Kidney epithelial cell (primary cell): ENCODE data around the gene LONP2. TPM values are rescaled to one million over a fixed set of nuclear protein-coding genes. Genes with fewer than 3 reads are reported as not detected.

Experiments used
- DNase-seq: peaks from one replicate; pipeline ENCODE4 v3.0.0-alpha.2; 2010; ENCODE audit warnings: low read depth
- H3K27me3 ChIP-seq: 2 replicates; pipeline ENCODE4 v1.6.0; 2011; ENCODE audit warnings: low read length; ENCODE audit not compliant: control insufficient read depth, insufficient read depth
- H3K36me3 ChIP-seq: 2 replicates; pipeline ENCODE4 v1.5.1; 2011; ENCODE audit warnings: low read length; ENCODE audit not compliant: control insufficient read depth, insufficient read depth
- H3K4me3 ChIP-seq: 2 replicates; pipeline ENCODE4 v1.5.1; 2011; ENCODE audit warnings: low read depth, mild to moderate bottlenecking, control low read depth, low read length
- CTCF ChIP-seq: IDR thresholded peaks from 2 replicates; pipeline ENCODE4 v1.5.1; 2011; ENCODE audit warnings: mild to moderate bottlenecking, moderate library complexity, low read length, control low read depth, inconsistent platforms; ENCODE audit not compliant: insufficient read depth, poor library complexity, severe bottlenecking
- total RNA-seq: library from RNA; depleted of rRNA; stranded (reverse); fragments of >200 nt; gene quantifications from 2 replicates; pipeline ENCODE4 v1.2.3, GENCODE V29; 2015

LONP2 gene
- total RNA-seq, 1 donor from 2014 or later, result 29.1 TPM

- no peak overlapping the region for H3K4me3 ChIP-seq
- no peak for DNase-seq
- TF ChIP-seq CTCF, result no peak
- H3K27me3 ChIP-seq, result no peaks in the 10 kb centered on the region
- H3K36me3 ChIP-seq, result no peaks in the 10 kb centered on the region
These were observed 137.1 kb downstream of the LONP2 start for GRCh38 chr16:48381201-48381600.

- H3K27me3 ChIP-seq, result no peaks in the 10 kb centered on the region
- H3K4me3 ChIP-seq, result no peak overlapping the region
- no peak for TF ChIP-seq CTCF
- H3K36me3 ChIP-seq, result no peaks in the 10 kb centered on the region
- no peak for DNase-seq
These were observed 138.0 kb downstream of the LONP2 start for GRCh38 chr16:48382131-48382530.

GRCh38 chr16:48383009-48383876, 139.1 kb downstream of the LONP2 start:
- H3K27me3 ChIP-seq, result no peaks in the 10 kb centered on the region
- no peak for DNase-seq
- peak overlapping the region; percentile 69 for H3K4me3 ChIP-seq
- no peak for TF ChIP-seq CTCF
- H3K36me3 ChIP-seq, result no peaks in the 10 kb centered on the region

- no peak for DNase-seq
- no peaks in the 10 kb centered on the region for H3K27me3 ChIP-seq
- H3K36me3 ChIP-seq, result no peaks in the 10 kb centered on the region
- H3K4me3 ChIP-seq, result peak overlapping the region; percentile 69
- TF ChIP-seq CTCF, result no peak
These were observed 139.9 kb downstream of the LONP2 start for GRCh38 chr16:48383877-48384519.

GRCh38 chr16:48384520-48385252, 140.6 kb downstream of the LONP2 start:
- peak overlapping the region; percentile 69 for H3K4me3 ChIP-seq
- no peaks in the 10 kb centered on the region for H3K36me3 ChIP-seq
- no peak for DNase-seq
- no peaks in the 10 kb centered on the region for H3K27me3 ChIP-seq
- no peak for TF ChIP-seq CTCF
